GM19455 (cell line): Measurements from ENCODE around the gene YJU2.
"Not testable (repeated sequence)": the region's sequence is repeated elsewhere in the genome, so short reads cannot be mapped to it uniquely, and the experiment has no call there.

ENCODE experiments used
- ATAC-seq: cut with Tn5 transposase; IDR thresholded peaks from one replicate; pipeline ENCODE4 v1.9.1; 2021; ENCODE audit not compliant: unreplicated experiment

Gene YJU2

DNA sequence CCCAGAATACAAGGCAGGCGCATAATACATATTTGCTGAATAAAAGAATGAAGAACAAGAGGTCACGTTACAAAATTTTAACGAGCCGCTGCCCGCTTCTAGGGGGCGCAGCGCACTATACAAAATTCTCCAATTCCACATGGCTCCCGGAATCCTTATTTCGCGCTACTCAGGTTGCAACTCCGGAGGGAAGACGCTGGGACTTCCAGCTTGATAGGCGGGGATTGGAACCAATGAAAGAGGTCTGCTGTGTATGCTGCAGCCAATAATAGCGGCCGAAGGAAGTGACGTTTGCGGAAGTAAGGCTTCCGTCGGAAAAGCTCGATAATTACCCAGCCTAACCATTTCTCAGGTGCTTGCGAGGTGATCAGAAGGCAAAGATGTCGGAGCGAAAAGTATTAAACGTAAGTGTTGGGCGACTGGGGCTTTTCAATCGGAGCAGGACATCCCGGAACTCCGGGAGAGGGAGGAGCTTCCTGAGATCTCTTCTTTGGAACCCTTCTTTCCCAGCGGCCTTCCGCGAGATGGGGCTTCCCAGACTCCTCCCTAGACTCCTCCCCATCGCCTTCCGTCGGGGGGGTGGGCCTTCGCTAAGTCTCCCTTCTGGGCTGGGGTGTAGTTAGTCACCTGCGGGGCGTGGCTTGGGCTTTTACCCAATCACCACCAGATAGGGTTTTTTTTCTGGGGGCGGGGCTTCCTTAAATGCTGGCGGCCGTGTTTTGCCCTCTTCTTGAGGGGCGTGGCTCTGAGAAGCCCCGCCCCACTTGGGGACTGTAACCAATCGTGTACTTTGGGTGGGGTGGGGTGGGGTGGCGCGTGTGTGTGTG is at the start of gene YJU2:
Gene YJU2, plus strand, starts transcription at position 314 of the 827 bp plus-strand sequence. Its CDS starts 67 bp downstream, at position 381.
- peak; percentile 78 for ATAC-seq

DNA sequence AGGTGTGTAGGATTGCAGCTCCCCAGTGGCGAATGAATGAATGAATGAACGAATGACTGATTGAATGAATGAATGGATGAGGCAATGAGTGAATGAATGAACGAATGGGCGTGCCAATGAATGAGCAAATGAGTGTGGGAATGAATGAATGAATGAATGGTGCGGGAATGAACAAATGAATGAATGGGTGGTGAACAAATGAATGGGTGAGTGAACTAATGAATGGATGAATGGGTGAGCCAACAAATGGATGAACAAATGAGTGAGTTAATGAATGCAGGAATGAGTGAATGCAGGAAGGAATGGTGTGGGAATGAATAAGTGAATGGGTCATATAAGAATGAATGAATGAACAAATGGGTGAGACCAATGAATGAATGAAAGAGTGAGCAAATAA is 49.7 kb upstream of the YJU2 start:
- ATAC-seq, result no peak

DNA sequence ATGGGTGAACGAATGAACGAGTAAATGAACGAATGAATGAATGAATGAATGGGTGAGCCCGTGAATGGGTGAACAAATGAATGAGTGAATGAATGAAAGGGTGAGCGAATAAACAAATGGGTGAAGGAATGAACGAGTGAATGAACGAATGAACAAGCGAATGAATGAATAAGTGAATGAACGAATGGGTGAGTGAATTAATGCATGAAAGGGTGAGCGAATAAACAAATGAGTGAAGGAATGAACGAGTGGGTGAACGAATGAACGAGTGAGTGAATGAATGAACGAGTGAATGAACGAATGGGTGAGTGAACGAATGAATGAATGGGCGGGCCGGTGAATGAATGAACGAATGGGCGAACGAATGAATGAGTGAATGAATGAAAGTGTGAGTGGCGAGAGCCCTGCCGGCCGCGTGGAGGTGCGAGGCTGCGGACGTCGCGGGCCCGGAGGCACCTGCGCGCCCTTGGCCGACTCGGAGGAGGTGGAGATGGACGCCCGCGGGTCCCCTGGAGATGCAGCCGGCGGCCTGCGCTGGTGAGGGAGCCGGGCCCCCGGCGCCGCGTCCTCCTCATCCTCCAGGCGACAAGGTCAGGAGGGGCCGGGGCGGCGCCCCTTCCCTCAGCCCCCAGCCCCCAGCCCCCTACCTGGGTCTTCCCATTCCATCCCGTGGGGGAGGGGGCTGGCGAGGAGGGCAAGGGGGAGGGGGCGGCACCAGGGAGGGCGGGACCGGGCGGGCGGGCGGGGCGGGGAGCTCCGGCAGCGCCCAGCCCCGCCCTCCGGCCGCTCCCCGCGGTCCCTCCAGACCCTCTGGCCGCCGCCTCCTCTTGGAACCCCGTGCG is 49.0 kb upstream of the YJU2 start:
- no peak for ATAC-seq

- no peak for ATAC-seq
These were observed 48.3 kb upstream of the YJU2 start for GRCh38 chr19:4198467-4199126.

GRCh38 chr19:4199699-4200293 is 47.1 kb upstream of the YJU2 start:
- ATAC-seq, result no peak

DNA sequence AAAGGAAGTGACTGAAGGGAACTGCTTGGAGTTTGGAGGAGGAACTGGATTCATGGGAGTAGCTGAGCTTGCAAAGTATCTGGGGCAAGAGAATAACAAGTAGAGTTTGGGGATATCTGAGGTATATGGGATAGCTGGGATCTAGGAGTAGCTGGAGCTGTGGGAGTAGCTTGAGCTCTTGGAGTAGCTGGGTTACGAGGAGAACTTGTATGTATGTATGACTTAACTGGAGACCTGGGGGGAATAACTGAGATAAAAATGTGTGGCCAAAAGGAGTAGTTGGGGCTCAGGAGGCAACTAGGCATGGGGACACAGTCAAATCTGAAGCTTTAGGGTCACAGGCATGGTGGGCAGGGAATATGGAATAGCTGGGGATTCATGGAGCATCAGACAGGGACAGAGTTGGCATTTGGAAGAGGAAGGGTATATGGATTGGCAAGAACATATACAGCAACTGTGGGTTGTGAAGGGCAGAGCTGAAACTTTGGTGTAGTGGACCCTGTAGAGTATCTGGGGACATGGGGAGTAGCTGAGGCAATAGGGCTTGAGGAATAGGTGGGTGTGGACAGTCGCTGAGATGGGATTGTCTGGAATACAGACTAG is 45.8 kb upstream of the YJU2 start:
- no peak for ATAC-seq

- no peak for ATAC-seq
These were observed 45.1 kb upstream of the YJU2 start for GRCh38 chr19:4201798-4202197.

DNA sequence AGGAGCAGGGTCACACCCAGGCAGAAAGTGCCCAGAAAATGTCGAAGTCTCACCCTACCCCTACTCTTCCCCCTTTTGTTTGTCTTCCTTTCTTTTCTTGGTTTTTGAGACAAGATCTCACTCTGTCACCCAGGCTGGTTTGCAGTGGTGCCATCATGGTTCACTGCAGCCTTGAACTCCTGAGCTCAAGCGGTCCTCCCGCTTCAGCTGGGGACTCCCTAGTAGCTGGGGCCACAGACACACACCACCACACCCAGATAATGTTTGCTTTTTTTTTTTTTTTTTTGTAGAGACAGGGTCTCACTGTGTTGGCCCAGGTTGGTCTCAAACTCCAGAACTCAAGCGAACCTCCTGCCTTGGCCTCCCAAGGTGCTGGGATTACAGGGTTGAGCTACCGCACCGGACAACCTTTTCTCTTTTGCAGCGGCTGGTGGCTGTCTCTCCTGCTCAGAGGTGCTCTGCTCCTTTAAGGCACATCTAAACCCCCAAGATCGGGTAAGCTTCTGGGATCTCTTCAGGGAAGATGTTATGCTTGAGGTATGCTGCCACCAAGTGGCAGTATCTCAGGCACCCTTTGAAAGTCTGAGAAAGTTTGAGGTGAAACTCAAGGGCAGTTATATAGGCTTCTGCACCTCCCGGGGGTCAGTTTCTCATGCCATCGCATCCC is 39.9 kb upstream of the YJU2 start:
- ATAC-seq, result no peak

GRCh38 chr19:4208385-4209094 is 38.3 kb upstream of the YJU2 start:
- ATAC-seq, result no peak

DNA sequence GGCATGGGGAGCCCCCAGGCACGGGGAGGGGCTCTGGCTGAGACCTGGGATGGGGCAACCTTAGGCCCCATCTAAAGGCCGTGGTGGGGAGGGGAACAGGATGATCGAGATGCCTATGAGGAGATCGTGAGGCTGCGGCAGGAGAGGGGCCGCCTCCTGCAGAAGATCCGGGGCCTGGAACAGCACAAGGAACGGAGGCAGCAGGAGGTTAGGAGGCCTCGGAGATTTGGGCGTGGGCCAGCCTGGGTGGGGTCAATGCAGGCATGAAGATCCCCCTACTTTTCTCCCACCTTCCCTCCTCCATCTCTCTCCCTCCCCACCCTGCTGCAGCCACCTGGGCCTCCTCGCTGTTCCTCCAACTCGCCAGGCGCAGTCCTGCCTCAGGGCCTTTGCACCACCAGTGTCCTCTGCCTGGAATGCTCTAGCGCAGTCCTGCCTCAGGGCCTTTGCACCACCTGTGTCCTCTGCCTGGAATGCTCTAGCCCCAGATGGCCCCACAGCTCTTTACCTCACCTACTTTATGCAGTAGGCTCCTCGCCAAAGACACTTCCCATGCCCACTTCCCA is 36.6 kb upstream of the YJU2 start:
- no peak for ATAC-seq

DNA sequence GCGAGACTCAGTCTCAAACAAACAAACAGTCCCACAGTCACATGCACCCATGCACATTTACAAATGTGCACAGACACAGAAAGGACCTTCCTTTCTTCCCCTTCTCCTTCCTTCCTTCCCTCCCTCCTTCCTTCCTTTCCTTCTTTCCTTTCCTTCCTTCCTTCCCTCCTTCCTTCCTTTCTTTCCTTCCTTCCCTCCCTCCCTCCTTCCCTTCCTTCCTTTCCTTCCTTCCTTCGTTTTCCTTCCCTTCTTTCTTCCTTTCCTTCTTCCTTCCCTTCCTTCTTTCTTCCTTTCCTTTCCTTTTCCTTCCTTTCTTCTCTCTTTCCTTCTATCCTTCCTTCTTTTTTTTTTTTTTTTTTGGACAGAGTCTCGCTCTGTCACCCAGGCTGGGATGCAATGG is 33.8 kb upstream of the YJU2 start:
- no peak for ATAC-seq

GRCh38 chr19:4215807-4216206 is 31.1 kb upstream of the YJU2 start:
- ATAC-seq, result no peak

GRCh38 chr19:4216846-4217245 is 30.0 kb upstream of the YJU2 start:
- ATAC-seq, result no peak

GRCh38 chr19:4217429-4218264 is 29.2 kb upstream of the YJU2 start:
- no peak for ATAC-seq

GRCh38 chr19:4218523-4218922 is 28.4 kb upstream of the YJU2 start:
- ATAC-seq, result not testable (repeated sequence)

DNA sequence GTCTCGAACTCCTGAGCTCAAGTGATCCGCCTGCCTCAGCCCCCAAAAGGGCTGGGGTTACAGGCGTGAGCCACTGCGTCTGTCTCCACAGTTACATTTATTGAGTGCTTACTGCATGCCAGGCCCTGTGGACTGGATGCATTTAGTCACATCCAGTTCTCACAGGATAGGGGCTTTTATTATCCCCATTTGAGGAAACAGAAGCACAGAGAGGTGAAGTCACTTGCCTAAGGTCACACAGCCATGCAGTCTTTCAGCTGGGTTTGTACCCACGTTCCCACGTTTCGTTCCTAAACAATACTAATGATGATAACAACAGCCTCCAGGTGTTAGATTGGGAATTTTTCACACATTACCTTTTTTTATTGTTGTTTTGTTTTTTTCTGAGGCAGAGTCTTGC is 26.7 kb upstream of the YJU2 start:
- ATAC-seq, result no peak

- ATAC-seq, result no peak
These were observed 22.4 kb upstream of the YJU2 start for GRCh38 chr19:4224470-4224869.

GRCh38 chr19:4225885-4226284 is 21.0 kb upstream of the YJU2 start:
- ATAC-seq, result no peak
